HG02973 (cell line): ENCODE results near the gene L1CAM.

Experiments
- ATAC-seq: cut with Tn5 transposase; IDR thresholded peaks from one replicate; pipeline ENCODE4 v1.9.1; 2021; ENCODE audit warnings: moderate library complexity; ENCODE audit not compliant: unreplicated experiment

Gene L1CAM

GRCh38 chrX:153924149-153924861 lies 38.3 kb upstream of the L1CAM start:
- no peak for ATAC-seq

- no peak for ATAC-seq
Observed at GRCh38 chrX:153922932-153923857, 37.2 kb upstream of the L1CAM start.

DNA sequence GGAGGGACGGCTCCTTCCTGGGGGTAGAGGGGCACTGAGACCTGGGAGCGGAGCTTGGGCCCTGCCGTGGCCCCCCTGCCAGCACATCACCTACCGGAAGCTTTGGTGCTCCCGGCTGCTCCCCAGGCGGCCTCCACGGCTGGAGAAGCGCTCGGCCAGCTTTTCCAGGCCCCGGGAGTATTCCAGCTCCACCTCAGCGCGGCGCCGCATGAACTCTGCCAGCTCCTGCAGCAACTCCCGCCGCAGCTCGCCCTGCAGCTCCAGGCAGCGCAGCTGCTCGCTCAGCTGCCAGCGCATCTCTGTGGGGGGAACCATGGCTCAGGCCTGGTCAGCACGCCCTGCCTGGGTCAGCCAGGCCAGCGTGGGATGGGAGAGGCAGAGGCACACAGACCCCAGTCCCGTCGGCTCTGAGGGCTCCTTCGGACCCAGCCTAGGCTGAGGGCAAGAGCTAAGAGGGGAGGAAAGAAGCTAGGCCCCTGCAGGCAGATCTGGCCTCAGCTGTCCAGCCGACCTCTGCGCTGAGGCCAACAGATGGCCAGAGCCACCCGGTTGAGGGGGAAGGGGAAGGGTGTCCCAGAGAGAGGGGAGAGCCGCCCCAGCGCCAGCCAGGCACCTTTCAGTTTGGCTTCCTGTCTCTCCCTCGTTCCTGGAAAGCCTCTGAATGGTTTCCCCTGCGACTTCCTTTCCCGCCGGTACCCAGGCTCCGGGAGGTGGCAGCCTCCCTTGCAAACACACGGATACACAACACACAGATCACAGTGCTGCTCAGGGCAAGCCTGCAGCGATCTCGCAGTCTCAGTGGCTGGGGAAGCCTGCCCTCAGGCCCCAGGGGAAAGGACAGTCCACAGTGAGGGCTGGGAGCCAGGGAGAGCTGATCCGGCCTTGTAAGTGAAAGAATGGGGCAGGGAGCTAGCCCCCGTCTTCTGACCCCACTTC lies 35.8 kb upstream of the L1CAM start:
- ATAC-seq = no peak

DNA sequence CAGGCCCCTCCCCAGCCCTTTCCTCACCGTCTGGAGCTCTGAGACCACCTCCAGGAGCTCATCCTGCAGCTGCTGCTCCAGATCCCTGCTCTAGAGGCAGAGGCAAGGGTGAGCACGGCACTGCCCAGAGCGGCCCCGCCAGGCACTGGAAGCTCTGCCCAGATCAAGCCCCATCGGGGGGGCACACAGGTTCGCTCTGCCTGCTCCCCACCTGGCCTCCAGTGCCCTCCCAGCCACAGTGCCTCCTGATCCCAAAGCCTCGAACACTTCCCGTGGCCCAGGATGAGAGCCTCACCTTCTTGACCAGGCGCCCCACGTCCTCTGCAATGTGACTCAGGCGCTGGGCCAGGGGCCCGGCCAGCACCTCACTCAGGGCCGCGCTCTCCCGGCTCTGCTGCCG lies 35.1 kb upstream of the L1CAM start:
- no peak for ATAC-seq

DNA sequence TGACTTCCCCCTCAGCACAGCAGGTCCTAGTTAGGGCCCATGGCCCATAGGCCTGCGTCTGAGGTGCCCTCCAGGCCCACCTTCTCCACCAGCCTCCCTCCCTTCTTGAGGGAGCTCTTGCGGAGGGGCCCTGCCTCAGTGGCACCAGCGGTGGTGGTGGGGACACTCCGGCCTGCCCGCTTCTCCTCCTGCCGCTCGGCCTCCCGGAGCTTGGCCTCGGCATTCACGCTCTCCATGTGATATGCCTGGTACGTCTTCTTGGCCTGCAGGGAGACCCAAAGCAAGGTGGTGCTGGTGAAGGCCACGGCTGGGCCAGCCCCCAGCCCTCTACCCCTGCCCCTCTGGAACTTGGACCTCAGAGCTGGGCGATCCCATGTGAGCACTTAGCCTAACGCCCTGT lies 34.6 kb upstream of the L1CAM start:
- no peak for ATAC-seq

GRCh38 chrX:153919281-153919680 lies 33.3 kb upstream of the L1CAM start:
- no peak for ATAC-seq

- ATAC-seq = no peak
Observed at GRCh38 chrX:153917869-153918268, 31.9 kb upstream of the L1CAM start.

- ATAC-seq = no peak
Observed at GRCh38 chrX:153913701-153914100, 27.7 kb upstream of the L1CAM start.

DNA sequence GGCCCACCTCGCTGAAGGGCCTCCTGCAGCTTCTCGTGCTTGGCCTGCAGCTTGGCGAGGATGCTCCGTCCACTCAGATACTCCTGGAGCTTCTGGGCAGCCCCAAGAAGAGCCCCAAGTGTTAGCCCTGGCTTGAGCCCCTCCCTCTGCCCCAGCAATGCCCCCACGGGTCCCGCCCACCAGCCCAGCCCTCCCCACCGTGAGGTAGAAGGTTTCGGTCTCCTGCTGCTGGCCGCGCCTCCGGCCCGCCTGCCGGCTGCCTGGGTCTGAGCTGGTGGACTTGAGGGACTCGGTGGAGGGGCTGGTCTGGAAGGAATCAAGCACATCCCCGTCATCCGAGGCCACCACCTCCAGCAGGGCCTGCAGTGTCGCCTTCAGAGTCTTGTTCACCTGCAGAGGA lies 27.2 kb upstream of the L1CAM start:
- ATAC-seq = no peak

GRCh38 chrX:153911798-153912197 lies 25.8 kb upstream of the L1CAM start:
- ATAC-seq = no peak

DNA sequence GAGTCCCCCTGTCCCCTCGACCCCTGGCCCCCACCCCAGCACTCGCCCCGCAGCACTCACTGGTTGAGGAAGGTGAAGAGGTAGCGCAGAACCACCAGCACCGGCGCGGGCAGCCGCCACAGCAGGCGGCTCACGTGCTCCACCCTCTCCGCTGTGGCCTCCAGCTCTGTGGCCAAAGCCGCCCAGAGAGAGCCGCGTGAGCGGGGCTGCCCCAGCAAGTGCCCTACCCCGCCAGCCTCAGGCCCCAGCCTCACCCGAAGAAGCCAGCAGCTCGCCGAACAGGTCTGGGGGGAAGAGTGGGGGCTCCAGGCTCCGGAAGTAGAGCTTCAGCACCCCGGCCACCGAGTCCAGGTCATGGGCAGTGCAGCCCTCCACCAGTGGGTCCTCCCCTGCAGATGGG lies 24.5 kb upstream of the L1CAM start:
- no peak for ATAC-seq

DNA sequence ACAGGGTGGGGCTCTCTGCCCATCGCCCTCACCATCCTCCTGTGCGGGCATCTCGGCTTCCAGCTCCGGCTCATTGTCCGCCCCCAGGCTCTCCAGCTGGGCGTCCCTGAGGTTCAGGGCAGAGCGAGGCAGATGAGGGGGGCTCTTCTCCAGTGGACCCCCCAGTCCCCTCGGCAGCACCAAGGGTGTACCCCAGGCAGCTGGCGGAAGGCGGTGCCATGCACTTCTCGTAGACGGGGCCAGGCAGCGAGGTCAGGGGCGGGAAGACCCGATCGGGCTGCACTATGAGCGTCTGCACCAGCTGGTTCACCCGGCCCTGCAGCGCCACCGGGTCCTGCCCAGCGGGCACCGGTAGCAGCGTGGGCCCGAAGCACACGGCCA lies 24.0 kb upstream of the L1CAM start:
- ATAC-seq = no peak

- ATAC-seq = no peak
Observed at GRCh38 chrX:153909024-153909979, 23.3 kb upstream of the L1CAM start.

GRCh38 chrX:153908219-153908860 lies 22.4 kb upstream of the L1CAM start:
- no peak for ATAC-seq

DNA sequence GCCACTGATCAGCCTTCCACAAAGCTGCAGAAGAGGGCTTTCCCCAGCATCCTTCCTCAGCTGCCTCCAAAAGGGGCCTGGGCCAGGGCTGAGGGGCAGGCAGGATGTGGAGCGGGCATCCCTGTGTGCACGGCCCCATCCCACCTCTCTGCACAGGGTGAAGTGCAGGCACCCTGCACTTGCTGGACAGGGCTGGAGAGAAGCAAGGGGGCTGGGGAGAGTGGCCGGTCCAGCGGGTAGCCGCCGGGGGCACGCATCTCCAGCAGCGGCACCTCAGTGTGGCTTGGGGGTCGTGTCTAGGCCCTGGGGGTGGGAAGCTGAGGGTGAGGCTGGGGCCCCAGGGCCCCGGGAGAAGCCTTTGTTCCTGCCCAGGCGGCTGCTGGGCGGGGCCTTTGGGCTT lies 21.5 kb upstream of the L1CAM start:
- ATAC-seq = no peak

- ATAC-seq = no peak
Observed at GRCh38 chrX:153906126-153906917, 20.3 kb upstream of the L1CAM start.

GRCh38 chrX:153905481-153906095 lies 19.6 kb upstream of the L1CAM start:
- ATAC-seq = no peak
